HG02970 (cell line): ENCODE measurements around the gene MYH10.

Experiments used
- ATAC-seq: cut with Tn5 transposase; IDR thresholded peaks from one replicate; pipeline ENCODE4 v1.9.1; 2021; ENCODE audit warnings: mild to moderate bottlenecking, moderate library complexity, moderate number of reproducible peaks; ENCODE audit not compliant: unreplicated experiment, low FRiP score

MYH10 gene

GRCh38 chr17:8610558-8610957 is 20.0 kb downstream of the MYH10 start:
- no peak for ATAC-seq

GRCh38 chr17:8609910-8610309 is 20.6 kb downstream of the MYH10 start:
- no peak for ATAC-seq

- no peak for ATAC-seq
These were observed 22.5 kb downstream of the MYH10 start for GRCh38 chr17:8608001-8608400.

- no peak for ATAC-seq
These were observed 24.1 kb downstream of the MYH10 start for GRCh38 chr17:8606401-8606800.

DNA sequence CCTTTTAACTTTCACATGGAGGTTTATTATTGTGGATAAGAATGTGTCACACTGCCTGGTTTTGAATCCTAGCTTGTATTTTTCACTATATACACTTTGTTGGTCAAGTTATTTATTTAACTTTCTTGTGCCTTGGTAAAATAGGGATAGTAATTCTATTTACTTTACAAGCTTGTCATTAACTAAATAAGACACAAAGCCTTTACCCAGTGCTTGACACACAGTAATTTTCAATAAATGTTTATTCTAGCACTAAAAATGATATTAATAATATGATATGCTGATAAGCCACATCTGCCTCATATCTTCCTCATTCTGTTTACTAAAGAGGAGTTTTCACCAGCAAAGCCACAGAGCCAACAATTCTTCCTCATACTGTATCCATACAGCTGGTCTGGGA is 27.8 kb downstream of the MYH10 start:
- ATAC-seq = no peak

DNA sequence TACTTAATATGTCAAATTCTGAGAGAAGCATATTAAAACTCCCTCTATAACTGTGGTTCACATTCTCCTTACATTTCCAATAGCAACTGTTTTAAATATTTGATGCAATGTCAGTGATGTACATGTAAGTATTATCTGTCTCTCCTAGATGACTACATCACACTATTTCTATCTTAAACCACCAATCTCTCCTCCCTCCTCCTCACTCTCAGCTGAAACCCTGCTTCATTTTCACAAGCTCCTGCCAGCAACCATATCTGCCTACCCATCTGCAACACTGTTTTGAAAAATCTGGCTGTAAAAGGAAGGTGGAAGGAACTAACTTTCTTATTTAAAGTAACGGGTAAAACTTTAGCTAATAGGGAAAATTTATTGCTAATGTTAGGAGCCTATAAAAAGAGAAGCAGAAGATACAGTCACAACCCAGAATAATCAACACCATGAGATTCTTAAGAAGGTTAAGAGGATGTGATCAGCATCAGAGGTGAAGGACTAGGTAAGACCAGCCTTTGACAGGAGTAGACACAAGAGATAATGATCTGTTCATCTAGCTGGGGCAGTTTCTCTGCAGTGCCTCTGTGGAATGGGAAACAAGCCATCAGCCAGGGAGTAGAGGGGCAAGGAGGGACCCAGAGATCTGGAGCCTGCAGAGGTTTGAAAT is 31.0 kb downstream of the MYH10 start:
- ATAC-seq = no peak

- no peak for ATAC-seq
These were observed 31.6 kb downstream of the MYH10 start for GRCh38 chr17:8598913-8599312.

DNA sequence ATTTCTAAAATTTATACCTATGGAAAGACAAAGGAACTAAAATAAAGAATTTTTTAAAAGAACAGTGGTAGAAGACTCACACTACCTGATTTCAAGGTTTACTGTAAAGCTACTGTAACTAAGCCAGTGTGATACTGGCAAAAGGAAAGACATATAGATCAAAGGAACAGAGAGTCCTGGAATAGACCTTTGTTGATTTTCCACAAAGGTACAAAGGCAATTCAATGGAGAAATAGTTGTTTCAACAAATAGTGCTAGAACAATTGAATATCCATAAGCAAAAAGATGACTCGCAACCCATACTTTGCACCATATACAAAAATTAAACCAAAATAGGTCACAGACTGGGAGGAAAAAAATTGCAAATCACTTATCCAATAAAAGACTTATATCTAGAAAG is 36.7 kb downstream of the MYH10 start:
- no peak for ATAC-seq

- no peak for ATAC-seq
These were observed 37.2 kb downstream of the MYH10 start for GRCh38 chr17:8593276-8593675.

GRCh38 chr17:8588877-8589554 is 41.5 kb downstream of the MYH10 start:
- ATAC-seq = no peak

DNA sequence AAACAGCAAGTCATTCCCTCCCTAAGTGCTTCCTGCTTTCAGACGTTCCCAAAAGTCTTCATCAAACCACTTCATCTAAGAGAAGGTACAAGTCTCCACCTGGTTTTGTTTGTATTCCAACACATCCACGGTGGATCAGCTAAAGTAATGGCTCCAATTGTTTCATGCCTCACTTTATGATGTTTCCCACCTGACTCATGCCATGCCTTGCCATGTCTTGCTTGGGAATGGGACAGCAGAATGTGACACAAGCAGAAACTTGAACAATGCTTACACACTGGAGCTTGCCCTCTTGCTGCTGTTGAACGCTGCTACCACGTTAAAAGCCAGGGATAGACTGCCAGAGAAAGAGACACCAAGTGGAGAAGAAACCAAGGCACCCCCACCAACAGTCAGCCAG is 43.8 kb downstream of the MYH10 start:
- no peak for ATAC-seq

DNA sequence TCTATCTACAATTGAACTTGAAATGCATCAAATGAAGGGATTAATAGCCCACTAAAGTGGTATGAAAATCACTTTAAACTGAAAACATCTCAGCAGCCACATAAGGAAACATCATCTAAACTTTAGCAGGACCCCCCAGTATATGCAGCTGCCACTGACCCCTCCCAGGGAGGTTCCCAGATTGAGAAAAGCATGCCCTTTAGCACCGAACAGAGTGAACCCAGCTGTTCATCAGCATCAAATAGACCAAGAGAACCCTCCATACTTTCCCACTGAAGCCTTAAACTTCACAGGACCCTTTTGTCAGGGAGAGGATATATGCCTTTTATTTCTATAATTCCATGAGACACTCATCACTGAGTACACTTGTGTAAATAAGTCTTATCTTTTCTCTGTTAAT is 44.6 kb downstream of the MYH10 start:
- ATAC-seq = no peak

- no peak for ATAC-seq
These were observed 46.6 kb downstream of the MYH10 start for GRCh38 chr17:8583954-8584353.

DNA sequence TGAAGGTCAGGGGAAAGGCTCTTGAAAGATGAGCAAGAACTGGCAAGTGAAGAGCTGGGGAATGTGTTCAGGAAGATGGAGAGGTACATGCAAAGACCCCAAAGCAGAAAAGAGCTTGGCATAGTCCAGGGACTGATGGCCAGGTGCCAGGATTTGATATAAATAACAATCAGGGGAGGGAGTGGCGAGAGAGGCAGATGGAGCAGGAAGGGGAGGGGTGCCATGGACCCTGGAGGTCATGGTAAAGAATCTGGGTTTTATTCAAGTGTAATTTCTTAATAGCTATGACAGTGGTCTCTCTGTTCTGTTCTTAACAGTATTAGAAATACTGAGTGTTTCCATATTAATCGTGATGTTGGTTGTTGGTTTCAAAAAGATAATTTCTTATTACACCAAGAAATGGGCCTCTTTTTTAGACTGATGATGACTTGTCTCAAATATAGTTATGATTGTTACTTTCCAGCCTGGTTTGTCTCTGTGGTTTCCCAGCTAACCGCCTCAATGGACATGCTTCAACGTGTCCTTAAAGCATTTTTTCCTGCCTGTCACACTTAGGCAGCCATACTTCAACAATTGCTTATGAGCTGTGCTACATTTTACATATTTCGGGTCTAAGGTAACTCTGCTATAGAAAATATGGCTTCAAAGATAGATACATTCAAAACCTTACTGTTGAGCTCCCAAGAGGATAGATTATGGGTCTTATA is 49.4 kb downstream of the MYH10 start:
- no peak for ATAC-seq

DNA sequence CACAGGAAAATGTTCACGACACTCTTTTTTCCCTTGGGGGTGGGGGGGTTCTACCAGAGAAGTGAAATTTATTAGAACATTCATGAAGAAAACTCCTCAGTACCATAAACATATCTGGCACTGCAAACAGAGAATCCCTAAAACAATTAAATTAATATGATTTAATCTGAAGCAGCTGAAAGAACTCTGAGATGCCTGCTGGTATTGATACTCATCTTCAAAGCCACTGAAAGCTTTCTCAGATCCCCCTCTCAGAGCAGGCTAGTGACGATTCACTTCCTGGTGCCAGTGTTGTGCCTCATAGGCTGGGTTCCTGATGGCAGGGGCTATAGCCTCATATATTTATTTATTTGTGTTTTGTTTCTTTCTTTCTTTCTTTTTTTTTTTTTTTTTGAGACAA is 52.7 kb downstream of the MYH10 start:
- ATAC-seq = no peak

DNA sequence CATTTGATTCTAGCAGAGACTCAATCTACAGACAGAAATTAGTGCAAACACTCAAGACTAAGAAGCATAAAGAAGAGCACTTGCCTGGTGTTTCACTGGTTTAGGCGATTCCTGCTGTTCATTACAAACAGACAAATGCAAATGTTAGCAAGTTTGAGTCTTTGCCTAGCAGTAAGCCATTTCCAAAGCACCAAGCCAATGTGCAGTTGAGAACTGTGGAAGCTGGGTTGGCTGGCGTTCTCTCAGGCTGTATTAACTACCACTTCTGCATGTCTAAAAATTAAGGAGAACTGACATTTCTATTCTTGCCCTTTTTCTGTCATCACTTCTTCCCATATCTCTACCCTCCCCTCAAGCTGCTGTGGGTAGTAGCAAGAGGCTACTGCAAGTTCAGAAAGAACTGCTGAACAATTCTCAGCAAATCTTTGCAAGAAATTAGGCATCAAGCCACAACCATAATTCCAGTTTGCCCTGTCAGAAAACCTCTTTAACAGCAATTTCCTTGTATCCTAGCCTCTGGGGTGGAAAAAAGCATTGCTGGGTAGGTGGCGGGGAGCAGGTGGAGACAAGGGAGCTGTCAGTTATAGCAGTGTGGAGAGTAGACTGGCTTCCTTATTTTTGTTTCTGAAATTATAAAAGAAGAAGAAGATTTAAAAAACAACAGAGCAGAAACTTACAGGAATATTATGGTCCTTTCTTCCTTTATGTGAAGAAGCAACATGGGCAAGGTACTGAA is 53.8 kb downstream of the MYH10 start:
- no peak for ATAC-seq

GRCh38 chr17:8574687-8575086 is 55.8 kb downstream of the MYH10 start:
- ATAC-seq = no peak

GRCh38 chr17:8572764-8573163 is 57.8 kb downstream of the MYH10 start:
- no peak for ATAC-seq

- ATAC-seq = no peak
These were observed 66.4 kb downstream of the MYH10 start for GRCh38 chr17:8563981-8564602.

DNA sequence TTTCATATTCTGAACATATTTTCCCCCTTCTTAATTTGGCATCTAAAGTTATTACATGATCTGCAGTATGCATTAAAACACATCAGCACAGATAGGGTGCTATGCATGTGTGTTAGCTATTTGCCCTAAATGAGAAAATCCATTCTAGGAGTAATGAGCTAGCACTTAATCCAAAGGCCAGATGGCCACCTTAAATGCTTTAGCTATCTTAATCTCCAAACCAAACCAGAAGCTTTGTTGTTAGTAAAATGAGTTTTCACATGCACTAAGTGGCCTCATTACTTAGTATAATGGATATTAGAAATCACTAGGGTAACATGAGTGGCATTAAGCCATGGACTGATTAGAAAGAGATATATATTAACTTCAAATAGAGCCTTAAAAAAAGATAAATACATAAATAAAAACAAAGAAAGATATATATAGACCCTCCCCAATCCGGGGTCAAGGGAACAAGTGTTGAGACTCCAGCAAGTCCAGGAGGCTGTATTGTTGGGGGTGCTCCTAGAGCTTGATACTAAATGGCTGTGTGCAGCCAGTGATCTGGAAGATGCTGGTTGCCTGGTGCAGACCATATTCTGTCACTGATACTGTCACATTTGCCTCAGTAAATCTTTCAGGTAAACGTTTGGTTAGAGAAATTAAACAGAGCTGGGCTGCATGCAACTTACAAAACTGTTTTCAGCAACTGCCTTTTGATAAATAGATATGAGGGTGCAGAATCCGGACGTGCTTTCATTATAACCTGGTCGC is 67.3 kb downstream of the MYH10 start:
- no peak for ATAC-seq
